Aorta (tissue), 5 donors: ENCODE data around the gene TLR4. TPM values are rescaled to one million over a fixed set of nuclear protein-coding genes. Genes with fewer than 3 reads are reported as not detected.

Source experiments
- ATAC-seq: fragments of 200-7000 bp; cut with Tn5 transposase; one replicate; pipeline ENCODE4 v1.9.1; 2022; ENCODE audit warnings: moderate library complexity; ENCODE audit not compliant: low FRiP score
- DNase-seq, 2 donors: peaks; one replicate each; pipeline ENCODE4 v3.0.0-alpha.2; 2020
- H3K27ac ChIP-seq, 2 donors: one replicate each; pipeline ENCODE4 v1.5.1; 2013; ENCODE audit warnings: low read length in 2 of 2, mild to moderate bottlenecking in 2 of 2, moderate library complexity in 2 of 2, control low read depth in 1 of 2, inconsistent platforms in 1 of 2, low read depth in 1 of 2
- H3K27me3 ChIP-seq, 2 donors: one replicate each; pipeline ENCODE4 v1.6.1; 2013; ENCODE audit warnings: control low read depth in 1 of 2, low read length in 1 of 2, mild to moderate bottlenecking in 1 of 2, moderate library complexity in 1 of 2; ENCODE audit not compliant: insufficient read depth in 2 of 2, control insufficient read depth in 1 of 2
- H3K36me3 ChIP-seq, 2 donors: one replicate each; pipeline ENCODE4 v1.6.1; 2013; ENCODE audit warnings: control low read depth in 1 of 2, low read length in 1 of 2, mild to moderate bottlenecking in 1 of 2; ENCODE audit not compliant: insufficient read depth in 2 of 2, control insufficient read depth in 1 of 2
- H3K4me1 ChIP-seq, 2 donors: one replicate each; pipeline ENCODE4 v1.6.1; 2013; ENCODE audit warnings: low read length in 2 of 2, control low read depth in 1 of 2, mild to moderate bottlenecking in 1 of 2, moderate library complexity in 1 of 2; ENCODE audit not compliant: insufficient read depth in 2 of 2, control insufficient read depth in 1 of 2
- H3K4me3 ChIP-seq, 2 donors: one replicate each; pipeline ENCODE4 v1.5.1; 2013; ENCODE audit warnings: low read length in 2 of 2, control low read depth in 1 of 2, mild to moderate bottlenecking in 1 of 2
- H3K9me3 ChIP-seq: one replicate; pipeline ENCODE4 v1.6.1; 2013; ENCODE audit warnings: mild to moderate bottlenecking, low read length; ENCODE audit not compliant: control insufficient read depth
- WGBS, 2 donors: extraction: QIAGEN DNeasy Blood & Tissue Kit; methylation state at CpG; one replicate each; pipeline ENCODE4 v1.1.7; 2013; 5-methylcytosine and 5-hydroxymethylcytosine counted together
- intact Hi-C, 2 donors: fragments of 100-400 bp; cut with DNase I; formaldehyde crosslinking; loops; one replicate each; pipeline versions ENCODE4 v1.14.2 to v1.15.0; 2022
- polyA plus RNA-seq, 2 donors: library from polyadenylated mRNA; stranded (reverse); fragments of 200-250 nt; gene quantifications; one replicate each; pipeline ENCODE4 v1.2.3, GENCODE V29; 2013
- total RNA-seq, 2 donors: library from RNA; stranded (reverse); fragmentation: NEBNext Ultra II Directional; extraction: Animal tissue kit (Norgen Biotek cat#: 25700); gene quantifications; one replicate each; pipeline ENCODE4 v1.2.1, GENCODE V29; 2021
- donor health status: healthy with polysubstance abuse.
- donor health status: Bipolar disorder and iron deficiency.
- donor health status: DM: no; HTN: no; CAD: no.
- donor health status: DM: no; HTN: no; CAD: no.
- donor health status: DM: yes; HTN: yes; CAD: no.

TLR4 gene
- total and polyA plus RNA-seq, 4 donors, result 12.8 to 37.2 (median 26.4) TPM

GRCh38 chr9:117704597-117704996 is 394 bp downstream of the TLR4 start:
- DNase-seq (no peak), ATAC-seq (peak; percentile 51)
- Histone ChIP-seq H3K36me3 (no peaks in the 10 kb centered on the region), H3K4me3 (peak overlapping the region; percentile 40 to 76), H3K4me1 (no peaks in the 10 kb centered on the region), H3K9me3 (no peaks in the 10 kb centered on the region), H3K27ac (peak overlapping the region; percentile 24 to 68), H3K27me3 (no peaks in the 10 kb centered on the region)
- 44 to 48% methylated on average over 1 of the region's 1 CpG for WGBS, 2 donors
- intact Hi-C loops, result loop anchor here in 1 of 2 donors (5.0 kb wide), 1 partner anchor 73 kb away; no protein-coding TSS in a partner anchor

GRCh38 chr9:117705386-117705785 is 1.2 kb downstream of the TLR4 start:
- H3K27ac ChIP-seq, result peak overlapping the region; percentile 8 to 43
- no peak for DNase-seq
- no peaks in the 10 kb centered on the region for H3K4me1 ChIP-seq
- no peaks in the 10 kb centered on the region for H3K27me3 ChIP-seq
- no peaks in the 10 kb centered on the region for H3K36me3 ChIP-seq
- H3K4me3 ChIP-seq, result peak overlapping the region; percentile 40 to 76
- no peak for ATAC-seq
- H3K9me3 ChIP-seq, result no peaks in the 10 kb centered on the region
- intact Hi-C loops, result no loop called here
- WGBS, 2 donors, result 69% methylated on average over 2 of the region's 2 CpGs

GRCh38 chr9:117706421-117707116 is 2.4 kb downstream of the TLR4 start:
- WGBS, 2 donors, result 43 to 45% methylated on average over 4 of the region's 4 CpGs
- intact Hi-C loops, result no loop called here
- Histone ChIP-seq H3K4me1 (no peaks in the 10 kb centered on the region), H3K27ac (no peak overlapping the region), H3K36me3 (peaks cover 0 to 2% of the 10 kb centered on the region in 2 donors), H3K27me3 (no peaks in the 10 kb centered on the region), H3K4me3 (peak overlapping the region in 1 of 2 donors; percentile 26), H3K9me3 (no peaks in the 10 kb centered on the region)
- DNase-seq, result no peak
- ATAC-seq, result no peak

GRCh38 chr9:117707561-117707960 is 3.4 kb downstream of the TLR4 start:
- Histone ChIP-seq H3K4me3 (no peak overlapping the region), H3K4me1 (no peaks in the 10 kb centered on the region), H3K9me3 (no peaks in the 10 kb centered on the region), H3K36me3 (peaks cover 0 to 8% of the 10 kb centered on the region in 2 donors), H3K27me3 (no peaks in the 10 kb centered on the region), H3K27ac (no peak overlapping the region)
- WGBS, 2 donors, result 51 to 63% methylated on average over 1 of the region's 1 CpG
- ATAC-seq (no peak), DNase-seq (no peak)
- intact Hi-C loops, result no loop called here

GRCh38 chr9:117709936-117710335 is 5.7 kb downstream of the TLR4 start:
- Histone ChIP-seq H3K4me3 (no peak overlapping the region), H3K4me1 (no peaks in the 10 kb centered on the region), H3K27me3 (no peaks in the 10 kb centered on the region), H3K9me3 (no peaks in the 10 kb centered on the region), H3K36me3 (peaks cover 4 to 18% of the 10 kb centered on the region in 2 donors), H3K27ac (no peak overlapping the region)
- intact Hi-C loops, result no loop called here
- ATAC-seq, result no peak
- no peak for DNase-seq
- 94 to 99% methylated on average over 2 of the region's 2 CpGs for WGBS, 2 donors

GRCh38 chr9:117714282-117714681 is 10.1 kb downstream of the TLR4 start:
- Histone ChIP-seq H3K27me3 (no peaks in the 10 kb centered on the region), H3K36me3 (peaks cover 4 to 18% of the 10 kb centered on the region in 2 donors), H3K4me1 (peaks cover 0 to 5% of the 10 kb centered on the region in 2 donors), H3K27ac (no peak overlapping the region), H3K9me3 (no peaks in the 10 kb centered on the region), H3K4me3 (no peak overlapping the region)
- WGBS, 2 donors, result 79 to 82% methylated on average over 6 of the region's 6 CpGs
- ATAC-seq, result no peak
- peak in 1 of 2 donors; percentile 55 for DNase-seq
- intact Hi-C loops, result no loop called here

GRCh38 chr9:117715411-117715989 is 11.3 kb downstream of the TLR4 start:
- H3K9me3 ChIP-seq, result no peaks in the 10 kb centered on the region
- ATAC-seq (no peak), DNase-seq (no peak)
- H3K4me3 ChIP-seq, result no peak overlapping the region
- no peaks in the 10 kb centered on the region for H3K27me3 ChIP-seq
- WGBS, 2 donors, result 42 to 51% methylated on average over 5 of the region's 5 CpGs
- H3K27ac ChIP-seq, result no peak overlapping the region
- H3K4me1 ChIP-seq, result peaks cover 0 to 7% of the 10 kb centered on the region in 2 donors
- intact Hi-C loops, result no loop called here
- H3K36me3 ChIP-seq, result peaks cover 4 to 18% of the 10 kb centered on the region in 2 donors

GRCh38 chr9:117718085-117718484 is 13.9 kb downstream of the TLR4 start:
- H3K9me3 ChIP-seq, result no peaks in the 10 kb centered on the region
- H3K27me3 ChIP-seq, result no peaks in the 10 kb centered on the region
- DNase-seq (no peak), ATAC-seq (no peak)
- intact Hi-C loops, result no loop called here
- H3K27ac ChIP-seq, result no peak overlapping the region
- no peak overlapping the region for H3K4me3 ChIP-seq
- peaks cover 0 to 7% of the 10 kb centered on the region in 2 donors for H3K4me1 ChIP-seq
- peaks cover 4 to 8% of the 10 kb centered on the region in 2 donors for H3K36me3 ChIP-seq

GRCh38 chr9:117718701-117719100 is 14.5 kb downstream of the TLR4 start:
- WGBS, 2 donors, result 38 to 39% methylated on average over 2 of the region's 2 CpGs
- peaks cover 1 to 4% of the 10 kb centered on the region in 2 donors for H3K36me3 ChIP-seq
- no peak overlapping the region for H3K27ac ChIP-seq
- H3K9me3 ChIP-seq, result no peaks in the 10 kb centered on the region
- ATAC-seq, result no peak
- no peak overlapping the region for H3K4me3 ChIP-seq
- no peaks in the 10 kb centered on the region for H3K27me3 ChIP-seq
- DNase-seq, result no peak
- intact Hi-C loops, result no loop called here
- peaks cover 0 to 7% of the 10 kb centered on the region in 2 donors for H3K4me1 ChIP-seq
